Ecto neural progenitor cell (in vitro differentiated cells): ENCODE results near the gene LRRC8E.
"Not testable (repeated sequence)": the region's sequence is repeated elsewhere in the genome, so short reads cannot be mapped to it uniquely, and the experiment has no call there.

Experiments
- DNase-seq: peaks from one replicate; pipeline ENCODE4 v3.0.0-alpha.2; 2018; ENCODE audit warnings: low spot score

The LRRC8E gene

GRCh38 chr19:7920519-7921301 lies 32.4 kb downstream of the LRRC8E start:
- peak; percentile 100 for DNase-seq

GRCh38 chr19:7921302-7921966 lies 33.1 kb downstream of the LRRC8E start:
- DNase-seq, result no peak

GRCh38 chr19:7921967-7922835 lies 33.9 kb downstream of the LRRC8E start:
- DNase-seq, result no peak

GRCh38 chr19:7922836-7923195 lies 34.5 kb downstream of the LRRC8E start:
- no peak for DNase-seq

GRCh38 chr19:7923295-7924191 lies 35.2 kb downstream of the LRRC8E start:
- no peak for DNase-seq

GRCh38 chr19:7924241-7924640 lies 35.9 kb downstream of the LRRC8E start:
- DNase-seq, result no peak

GRCh38 chr19:7924651-7925170 lies 36.4 kb downstream of the LRRC8E start:
- no peak for DNase-seq

- peak; percentile 96 for DNase-seq
Observed at GRCh38 chr19:7925171-7925851, 37.0 kb downstream of the LRRC8E start.

- DNase-seq, result peak; percentile 92
Observed at GRCh38 chr19:7926021-7926726, 37.9 kb downstream of the LRRC8E start, which contains the start of gene CTXN1. Gene CTXN1, minus strand, starts transcription at chr19:7926135. Its CDS starts 597 bp downstream, at chr19:7925538.

GRCh38 chr19:7926727-7927604 lies 38.7 kb downstream of the LRRC8E start:
- DNase-seq, result peak; percentile 60

- DNase-seq, result peak; percentile 49
Observed at GRCh38 chr19:7927605-7928333, 39.5 kb downstream of the LRRC8E start.

- peak; percentile 39 for DNase-seq
Observed at GRCh38 chr19:7928334-7928706, 40.0 kb downstream of the LRRC8E start.

GRCh38 chr19:7928741-7929701 lies 40.7 kb downstream of the LRRC8E start:
- DNase-seq, result peak; percentile 75

GRCh38 chr19:7930030-7930429 lies 41.7 kb downstream of the LRRC8E start:
- not testable (repeated sequence) for DNase-seq

- no peak for DNase-seq
Observed at GRCh38 chr19:7930765-7931164, 42.5 kb downstream of the LRRC8E start.

GRCh38 chr19:7931221-7932061 lies 43.1 kb downstream of the LRRC8E start:
- no peak for DNase-seq
